ENCODE measurements around the gene SERPINF2.
"Not testable (repeated sequence)": the region's sequence is repeated elsewhere in the genome, so short reads cannot be mapped to it uniquely, and the experiment has no call there.

The SERPINF2 gene

DNA sequence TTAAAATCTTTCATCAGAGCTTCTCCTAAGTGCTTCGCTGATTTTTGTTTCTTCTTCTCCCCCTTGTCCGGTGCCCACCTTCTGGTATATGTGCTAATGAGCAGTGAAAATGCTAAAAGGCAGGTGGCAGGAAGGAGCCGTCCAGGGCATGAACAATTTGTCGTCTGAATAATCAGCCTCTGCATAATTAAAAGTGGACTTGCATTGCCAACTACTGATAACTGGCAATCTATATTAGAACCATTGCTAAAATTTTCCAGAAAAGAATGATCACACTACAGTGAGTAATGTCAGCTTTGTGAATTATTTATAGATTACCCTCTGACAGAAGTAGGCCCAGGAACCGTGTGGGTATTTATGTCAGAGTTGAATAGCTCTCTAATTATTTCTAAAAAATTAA is 47.3 kb downstream of the SERPINF2 start:
- DNase-seq (ENCODE audit: low read depth in 2 of 2): no peak

DNA sequence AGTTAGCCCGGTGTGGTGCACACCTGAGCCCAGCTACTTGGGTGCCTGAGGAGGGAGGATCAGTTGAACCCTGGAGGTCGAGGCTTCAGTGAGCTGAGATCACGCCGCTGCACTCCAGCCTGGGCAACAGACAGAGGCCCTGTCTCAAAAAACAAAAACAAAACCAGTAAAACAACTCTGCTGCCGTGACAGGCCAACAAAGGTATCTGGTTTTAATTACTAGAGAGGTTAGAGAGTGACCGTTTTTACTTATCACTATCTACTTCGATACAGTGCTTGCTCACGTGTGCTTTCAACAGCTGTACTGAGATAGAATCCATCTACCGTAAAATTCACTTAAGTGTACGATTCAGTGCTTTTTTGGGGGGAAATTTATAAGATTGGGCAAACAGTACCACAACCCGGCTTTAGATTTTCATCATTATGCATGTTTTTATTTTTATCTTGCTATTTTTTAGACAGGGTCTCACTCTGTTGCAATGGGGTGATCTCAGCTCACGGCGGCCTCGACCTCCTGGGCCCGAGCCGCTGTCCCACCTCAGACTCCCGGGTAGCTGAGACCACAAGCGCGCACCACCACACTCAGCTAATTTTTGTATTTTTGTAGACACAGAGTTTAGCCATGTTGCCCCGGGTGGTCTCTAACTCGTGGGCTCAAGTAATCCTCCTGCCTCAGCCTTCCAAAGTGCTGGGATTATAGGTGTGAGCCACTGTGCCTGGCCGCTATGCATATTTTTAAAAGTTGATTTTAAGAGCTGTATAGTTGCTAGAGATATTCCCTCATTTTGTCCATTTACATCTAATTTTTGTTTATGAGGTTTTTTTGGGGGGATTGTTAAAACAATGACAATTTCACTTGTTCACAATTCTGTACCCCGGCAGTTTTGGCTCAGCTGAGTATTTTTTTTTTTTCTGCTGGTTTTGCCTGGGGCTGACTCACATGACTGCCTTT is 50.1 kb downstream of the SERPINF2 start:
- no peak for DNase-seq (ENCODE audit: low read depth in 2 of 2)

DNA sequence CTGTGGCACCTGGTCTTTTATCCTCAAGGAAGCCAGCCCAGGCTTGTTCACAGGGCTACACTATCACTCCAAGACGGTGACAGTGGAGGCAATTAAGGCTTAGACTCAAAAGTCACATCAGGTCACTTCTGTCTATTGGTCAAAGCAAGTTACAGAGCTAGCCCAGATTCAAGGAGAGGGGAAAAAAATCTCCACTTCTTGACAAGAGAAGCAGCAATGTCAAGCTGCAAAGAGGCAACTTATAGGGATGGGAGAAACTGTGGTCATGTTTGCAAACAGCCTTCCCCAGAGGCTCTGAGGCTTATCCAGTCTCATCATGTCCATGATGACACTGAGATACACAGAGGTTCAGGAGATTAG is 50.8 kb downstream of the SERPINF2 start:
- no peak for DNase-seq (ENCODE audit: low read depth in 2 of 2)

DNA sequence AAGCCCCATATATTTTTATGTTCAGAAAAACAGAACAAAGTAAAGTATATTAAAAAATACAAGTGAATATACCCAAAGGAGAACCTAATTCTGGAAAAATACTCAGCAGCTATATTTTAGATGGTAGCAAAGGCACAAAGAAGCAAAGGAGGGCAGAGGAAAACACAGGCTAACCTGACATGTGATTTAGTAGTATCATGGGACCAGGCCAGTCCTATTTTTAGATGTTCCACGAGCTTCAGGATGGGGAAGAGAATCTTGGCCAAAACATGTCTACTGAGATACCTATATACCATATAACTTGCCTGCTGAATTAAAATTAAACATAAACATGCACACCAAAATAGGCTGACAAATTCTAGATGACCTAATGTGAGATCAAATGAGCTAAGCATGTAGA is 54.1 kb downstream of the SERPINF2 start:
- no peak for DNase-seq (ENCODE audit: low read depth in 2 of 2)

DNA sequence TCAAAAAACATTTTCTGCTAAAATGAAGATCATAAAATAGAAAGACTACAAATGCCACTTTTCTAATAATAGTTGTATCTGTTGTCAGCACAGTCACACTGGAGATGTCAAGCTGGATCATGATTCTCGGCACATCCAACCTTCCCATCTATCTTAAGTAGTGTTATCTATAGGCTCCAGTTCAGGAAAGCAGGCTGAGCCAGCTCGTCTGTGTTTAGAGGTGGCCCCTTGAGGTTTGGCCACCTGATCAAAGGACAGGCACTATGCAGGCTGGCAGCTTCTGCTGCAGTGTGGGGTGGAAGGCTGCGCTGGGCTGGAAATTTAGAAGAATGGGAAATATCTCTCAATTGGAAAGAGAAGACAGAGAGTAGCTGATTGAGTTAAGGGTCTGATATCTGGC is 54.7 kb downstream of the SERPINF2 start:
- no peak for DNase-seq (ENCODE audit: low read depth in 2 of 2)

DNA sequence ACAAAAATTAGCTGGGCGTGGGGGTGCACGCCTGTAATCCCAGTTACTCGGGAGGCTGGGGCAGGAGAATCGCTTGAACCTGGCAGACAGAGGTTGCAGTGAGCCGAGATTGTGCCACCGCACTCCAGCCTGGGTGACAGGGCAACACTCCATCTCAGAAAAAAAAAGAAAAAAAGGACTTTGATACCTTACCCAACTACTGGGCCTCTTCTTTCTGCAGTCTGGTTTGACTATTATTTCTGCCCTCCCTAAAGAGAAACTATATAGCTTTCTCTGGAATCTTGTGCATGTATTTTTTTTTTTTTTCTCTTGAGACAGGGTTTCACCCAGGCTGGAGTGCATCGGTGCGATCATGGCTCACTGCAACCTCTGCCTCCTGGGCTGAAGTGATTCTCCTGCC is 55.2 kb downstream of the SERPINF2 start:
- not testable (repeated sequence) for DNase-seq (ENCODE audit: low read depth in 2 of 2)

DNA sequence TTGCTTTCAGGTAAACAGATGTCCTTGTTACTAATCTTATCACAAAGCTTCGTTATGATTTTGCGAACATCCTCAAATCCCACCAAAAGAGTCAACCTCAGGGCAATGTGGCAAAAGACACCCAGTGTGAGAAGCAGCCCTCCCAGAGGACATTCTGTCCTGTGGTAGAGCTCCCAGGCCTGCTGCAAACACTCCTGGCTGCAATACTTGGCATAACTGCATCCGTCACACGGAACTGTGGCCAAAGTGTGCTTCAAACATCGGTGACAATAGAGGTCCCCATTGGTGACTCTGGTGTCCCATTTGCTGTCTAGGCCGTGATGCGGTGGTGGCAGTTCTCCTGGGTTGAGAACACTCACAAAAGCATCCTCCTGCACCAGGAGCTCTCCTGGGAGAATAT is 57.6 kb downstream of the SERPINF2 start:
- no peak for DNase-seq (ENCODE audit: low read depth in 2 of 2)

DNA sequence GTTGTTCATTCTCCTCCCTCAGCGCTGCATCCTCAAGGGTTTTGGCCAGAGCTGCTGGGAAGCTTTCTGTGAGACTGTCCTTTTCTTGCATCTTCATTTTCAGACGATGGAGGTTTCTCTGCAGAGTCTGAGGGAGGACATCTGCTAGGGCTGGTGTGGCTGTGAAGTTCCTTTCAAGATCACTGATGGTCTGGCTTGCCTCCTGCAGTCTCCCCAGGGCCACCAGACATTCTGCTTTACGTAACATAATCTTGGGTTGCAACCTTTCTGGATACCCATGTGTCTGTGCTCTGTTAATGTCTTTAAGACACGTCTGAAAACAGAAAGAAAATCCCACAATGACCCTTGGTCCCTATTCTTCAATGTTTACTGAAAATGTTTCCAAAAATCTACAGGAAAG is 58.0 kb downstream of the SERPINF2 start:
- no peak for DNase-seq (ENCODE audit: low read depth in 2 of 2)

DNA sequence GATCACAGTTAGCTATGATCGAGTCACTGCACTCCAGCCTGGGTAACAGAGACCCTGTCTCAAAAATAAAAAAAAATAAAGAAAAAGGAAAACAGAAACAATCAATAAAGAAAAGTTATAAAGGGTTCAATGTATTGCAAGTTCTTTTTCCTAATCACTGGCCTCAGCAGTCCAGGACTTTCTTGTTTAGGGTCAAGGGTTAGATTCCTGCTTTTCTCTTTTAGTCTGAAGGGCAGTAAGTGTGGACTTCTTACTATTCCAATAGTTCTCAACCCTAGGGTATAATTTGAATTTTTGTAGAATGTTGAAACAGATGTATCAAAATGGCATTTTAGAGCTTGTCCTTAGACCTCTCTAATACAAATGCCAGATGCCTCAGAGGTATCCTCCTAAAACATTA is 59.8 kb downstream of the SERPINF2 start:
- no peak for DNase-seq (ENCODE audit: low read depth in 2 of 2)

DNA sequence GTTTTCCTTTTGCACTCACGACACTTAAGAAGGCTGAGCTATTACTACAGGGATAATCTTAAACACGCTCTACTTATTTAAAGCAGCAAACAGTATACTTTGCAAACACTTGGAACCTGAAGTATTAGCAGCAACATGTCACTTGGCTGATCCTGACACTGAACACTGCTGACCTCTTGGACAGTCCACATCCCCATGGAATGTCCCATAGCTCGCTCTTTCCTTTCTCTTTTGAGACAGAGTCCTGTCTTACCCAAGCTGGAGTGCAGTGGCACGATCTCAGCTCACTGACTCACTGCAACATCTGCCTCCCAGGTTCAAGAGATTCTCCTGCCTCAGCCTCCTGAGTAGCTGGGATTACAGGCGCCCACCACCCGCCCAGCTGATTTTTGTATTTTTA is 60.6 kb downstream of the SERPINF2 start:
- no peak for DNase-seq (ENCODE audit: low read depth in 2 of 2)
